Measurements from ENCODE around the gene PPP1R18.
"Not testable (repeated sequence)": the region's sequence is repeated elsewhere in the genome, so short reads cannot be mapped to it uniquely, and the experiment has no call there.

The PPP1R18 gene, protein sequence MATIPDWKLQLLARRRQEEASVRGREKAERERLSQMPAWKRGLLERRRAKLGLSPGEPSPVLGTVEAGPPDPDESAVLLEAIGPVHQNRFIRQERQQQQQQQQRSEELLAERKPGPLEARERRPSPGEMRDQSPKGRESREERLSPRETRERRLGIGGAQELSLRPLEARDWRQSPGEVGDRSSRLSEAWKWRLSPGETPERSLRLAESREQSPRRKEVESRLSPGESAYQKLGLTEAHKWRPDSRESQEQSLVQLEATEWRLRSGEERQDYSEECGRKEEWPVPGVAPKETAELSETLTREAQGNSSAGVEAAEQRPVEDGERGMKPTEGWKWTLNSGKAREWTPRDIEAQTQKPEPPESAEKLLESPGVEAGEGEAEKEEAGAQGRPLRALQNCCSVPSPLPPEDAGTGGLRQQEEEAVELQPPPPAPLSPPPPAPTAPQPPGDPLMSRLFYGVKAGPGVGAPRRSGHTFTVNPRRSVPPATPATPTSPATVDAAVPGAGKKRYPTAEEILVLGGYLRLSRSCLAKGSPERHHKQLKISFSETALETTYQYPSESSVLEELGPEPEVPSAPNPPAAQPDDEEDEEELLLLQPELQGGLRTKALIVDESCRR

DNA sequence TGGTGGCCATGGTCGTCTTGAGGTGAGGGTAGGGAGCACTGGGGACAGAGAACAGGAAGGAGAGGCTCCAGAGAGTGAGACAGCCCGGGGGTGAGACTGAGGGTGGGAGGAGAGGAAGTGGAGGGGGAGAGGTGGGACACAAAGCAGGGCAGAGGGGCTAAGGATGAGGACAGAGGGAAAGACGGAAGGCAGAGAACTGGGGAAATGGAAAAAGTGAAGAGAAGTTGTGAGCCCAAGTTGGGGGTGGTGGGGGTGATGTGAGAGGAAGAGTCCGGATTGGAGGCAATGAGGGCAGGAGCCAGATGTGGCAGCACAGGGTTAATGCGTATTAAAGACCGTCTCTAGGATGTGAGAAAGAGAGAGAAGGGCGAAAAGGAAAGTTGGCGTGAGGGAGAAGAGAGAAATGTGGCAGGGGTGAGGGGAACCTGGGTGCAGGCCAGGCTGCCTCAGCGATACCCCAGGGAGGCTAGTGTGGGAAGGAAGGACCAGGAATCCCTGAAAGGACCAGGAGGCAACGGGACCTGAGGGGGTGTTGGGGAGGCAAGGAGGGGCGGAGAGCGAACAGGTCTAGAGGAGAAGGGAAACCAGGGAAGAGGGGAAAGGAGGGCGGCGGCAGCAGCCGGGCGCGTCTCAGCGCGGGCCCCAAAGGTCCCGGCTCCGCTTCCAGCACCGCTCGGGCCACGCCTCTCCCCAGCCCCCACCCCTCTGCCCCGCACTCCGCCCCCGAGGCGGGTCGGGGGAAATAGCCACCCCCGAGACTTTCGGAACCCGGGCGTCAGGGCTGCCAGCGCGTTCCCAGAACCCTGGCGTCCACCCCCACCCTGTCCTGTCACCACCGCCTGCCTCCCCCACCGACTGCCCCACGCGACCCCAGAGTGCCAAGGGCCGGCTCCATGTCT lies at the start of gene PPP1R18:
Gene PPP1R18 (minus strand): TSS at position 637 of the 899 bp plus-strand sequence. CDS start 627 bp downstream, at position 10.
- DNase-seq (ENCODE audit: low spot score) = peak; percentile 50

DNA sequence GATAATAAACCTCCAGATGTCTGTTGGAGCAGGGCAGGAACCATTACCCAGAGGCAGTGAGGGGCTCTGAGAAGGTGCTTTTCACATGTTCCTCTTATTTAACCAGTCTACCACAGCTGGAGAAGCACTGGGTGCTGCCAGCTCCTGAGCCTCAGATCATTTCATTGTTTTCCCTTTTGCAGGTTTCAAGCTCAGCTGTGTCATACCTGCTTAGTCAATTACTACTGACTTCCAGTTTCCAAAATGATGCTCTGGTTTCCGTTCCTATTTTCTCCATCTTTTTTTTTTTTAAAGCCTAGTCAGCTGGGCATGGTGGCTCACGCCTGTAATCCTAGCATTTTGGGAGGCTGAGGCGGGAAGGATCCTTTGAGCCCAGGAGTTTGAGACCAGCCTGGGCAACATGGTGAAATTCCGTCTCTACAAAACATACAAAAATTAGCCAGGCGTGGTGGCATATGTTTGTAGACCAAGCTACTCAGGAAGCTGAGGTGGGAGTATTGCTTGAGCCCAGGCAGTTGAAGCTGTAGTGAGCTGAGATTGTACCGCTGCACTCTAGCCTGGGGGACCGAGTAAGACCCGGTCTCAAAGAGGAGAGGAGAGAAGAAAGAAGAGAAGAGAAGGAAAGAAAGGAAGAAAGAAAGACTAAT lies 49.3 kb upstream of the PPP1R18 start:
- no peak for DNase-seq (ENCODE audit: low spot score)

DNA sequence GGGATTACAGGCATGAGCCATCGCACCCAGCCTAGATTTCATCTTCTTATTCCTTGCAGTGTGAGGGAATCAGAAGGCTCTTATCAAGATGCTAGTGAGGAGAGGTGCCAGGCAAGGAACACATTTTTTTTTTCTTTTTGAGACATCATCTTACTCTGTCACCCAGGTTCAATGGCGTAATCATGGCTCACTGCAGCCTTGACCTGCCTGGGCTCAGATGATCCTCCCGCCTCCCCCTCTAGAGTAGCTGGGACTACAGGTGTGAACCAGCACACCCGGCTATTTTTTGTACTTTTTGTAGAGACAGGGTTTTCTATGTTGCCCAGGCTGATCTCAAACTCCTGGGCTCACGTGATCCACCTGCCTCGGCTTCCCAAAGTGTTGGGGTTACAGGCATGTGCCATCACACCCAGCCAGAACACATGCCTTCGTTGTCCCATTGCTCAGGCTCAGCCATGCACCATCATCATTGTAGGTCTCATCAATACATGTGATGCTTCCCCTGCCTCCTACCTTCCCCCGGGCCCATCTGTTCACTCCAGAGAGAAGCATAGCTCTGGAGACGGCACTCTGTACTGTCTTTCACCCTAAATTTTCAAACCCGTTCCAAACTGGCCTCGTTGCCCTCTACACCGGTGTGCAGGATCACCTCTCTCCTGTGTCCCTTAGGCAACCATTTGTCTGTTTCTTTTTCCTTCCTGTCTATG lies 45.9 kb upstream of the PPP1R18 start:
- DNase-seq (ENCODE audit: low spot score) = peak; percentile 49

DNA sequence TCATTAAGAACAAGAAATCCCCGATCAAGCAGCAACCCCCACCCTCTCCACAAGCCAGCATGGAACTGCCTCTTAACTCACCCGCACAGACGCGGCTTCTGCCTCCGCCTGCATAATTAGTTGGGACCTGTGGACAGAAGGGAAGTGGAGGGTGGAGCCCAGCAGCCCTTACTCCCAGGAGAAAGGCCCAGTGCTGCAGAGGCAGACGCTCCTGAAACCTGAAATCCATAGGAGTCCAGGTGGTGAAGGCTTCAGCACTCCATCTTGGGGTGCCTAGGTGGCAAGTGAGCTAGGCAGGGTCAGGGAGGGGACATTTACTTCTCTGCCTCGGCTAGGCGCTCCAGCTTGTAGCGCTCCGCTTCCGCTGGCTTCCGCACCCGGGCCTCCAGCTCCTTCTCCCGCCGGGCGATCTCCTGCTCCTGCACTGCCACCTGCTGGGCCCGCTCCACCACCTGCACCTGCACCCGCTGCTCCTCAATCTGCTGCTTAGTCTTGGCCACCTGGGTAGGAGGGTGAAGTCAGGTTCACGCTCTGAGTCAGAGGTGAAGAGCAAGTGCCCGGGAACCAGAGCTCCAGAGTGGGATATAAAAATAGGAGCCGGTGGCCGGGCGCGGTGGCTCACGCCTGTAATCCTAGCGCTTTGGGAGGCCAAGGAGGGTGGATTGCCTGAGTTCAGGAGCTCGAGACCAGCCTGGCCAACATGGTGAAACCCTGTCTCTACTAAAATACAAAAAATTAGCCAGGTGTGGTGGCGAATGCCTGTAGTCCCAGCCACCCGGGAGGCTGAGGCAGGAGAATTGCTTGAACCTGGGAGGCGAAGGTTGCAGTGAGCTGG lies 44.4 kb upstream of the PPP1R18 start:
- peak; percentile 67 for DNase-seq (ENCODE audit: low spot score)

DNA sequence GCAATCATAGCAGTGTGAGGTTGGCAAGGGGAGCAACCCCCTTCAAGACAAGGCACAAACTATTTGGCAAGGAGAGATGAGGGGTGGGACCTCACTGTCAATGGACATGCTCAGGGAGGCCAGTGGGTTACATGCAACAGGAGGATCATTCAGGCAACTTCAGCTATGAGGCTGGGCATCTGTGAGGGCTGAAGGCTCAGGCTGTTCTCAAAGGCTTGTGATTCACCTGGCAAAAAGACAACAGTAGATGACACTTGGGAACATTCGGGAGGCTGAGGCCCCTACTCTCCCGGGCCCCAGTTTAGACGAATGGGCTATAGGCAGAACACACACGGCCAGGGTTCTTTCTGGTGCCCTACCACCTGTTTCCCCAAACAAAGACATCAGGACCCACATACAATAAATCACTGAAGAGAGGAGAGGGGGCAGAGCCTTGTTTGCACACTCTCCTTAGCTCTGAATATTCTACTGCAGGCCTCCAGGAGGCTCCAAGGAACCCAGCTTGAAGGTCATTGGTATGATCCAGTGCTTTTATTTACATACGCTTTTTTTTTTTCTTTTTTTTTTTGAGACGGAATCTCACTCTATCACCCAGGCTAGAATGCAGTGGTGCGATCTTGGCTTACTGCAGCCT lies 41.6 kb upstream of the PPP1R18 start:
- DNase-seq (ENCODE audit: low spot score) = no peak

DNA sequence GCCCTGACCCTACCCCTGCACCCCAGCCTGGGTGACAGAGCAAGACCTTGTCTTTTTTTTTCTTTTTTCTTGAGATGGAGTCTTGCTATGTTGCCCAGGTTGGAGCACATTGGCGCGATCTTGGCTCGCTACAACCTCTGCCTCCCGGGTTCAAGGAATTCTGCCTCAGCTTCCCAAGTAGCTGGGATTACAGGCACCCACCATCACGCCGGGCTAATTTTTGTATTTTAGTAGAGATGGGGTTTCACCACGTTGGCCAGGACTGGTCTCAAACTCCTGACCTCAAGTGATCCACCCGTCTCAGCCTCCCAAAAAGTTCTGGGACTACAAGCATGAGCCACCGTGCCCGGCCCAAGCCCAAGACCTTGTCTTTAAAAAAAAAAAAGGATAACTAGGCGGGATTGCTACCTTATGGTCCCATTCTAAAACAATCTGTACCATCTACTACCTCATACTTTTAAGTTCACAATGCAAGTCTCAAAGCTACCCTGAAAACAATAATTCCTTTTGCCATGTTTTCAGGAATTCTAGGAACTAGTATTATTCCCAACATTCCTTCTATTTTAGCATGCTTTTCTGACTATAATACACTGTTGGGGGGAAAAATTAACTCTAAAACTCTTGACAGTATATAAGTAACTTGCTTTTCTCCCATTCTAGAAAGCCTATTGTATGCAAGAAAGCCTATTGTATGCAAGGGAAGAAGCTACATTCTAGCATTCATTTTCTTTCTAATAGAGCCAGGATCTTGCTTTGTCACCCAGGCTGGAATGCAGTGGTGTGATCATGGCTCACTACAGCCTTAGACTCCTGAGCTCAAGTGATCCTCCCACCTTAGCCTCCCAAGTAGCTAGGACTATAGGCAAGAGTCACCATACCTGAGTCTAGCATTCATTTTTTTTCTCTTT lies 40.3 kb upstream of the PPP1R18 start:
- DNase-seq (ENCODE audit: low spot score) = no peak

DNA sequence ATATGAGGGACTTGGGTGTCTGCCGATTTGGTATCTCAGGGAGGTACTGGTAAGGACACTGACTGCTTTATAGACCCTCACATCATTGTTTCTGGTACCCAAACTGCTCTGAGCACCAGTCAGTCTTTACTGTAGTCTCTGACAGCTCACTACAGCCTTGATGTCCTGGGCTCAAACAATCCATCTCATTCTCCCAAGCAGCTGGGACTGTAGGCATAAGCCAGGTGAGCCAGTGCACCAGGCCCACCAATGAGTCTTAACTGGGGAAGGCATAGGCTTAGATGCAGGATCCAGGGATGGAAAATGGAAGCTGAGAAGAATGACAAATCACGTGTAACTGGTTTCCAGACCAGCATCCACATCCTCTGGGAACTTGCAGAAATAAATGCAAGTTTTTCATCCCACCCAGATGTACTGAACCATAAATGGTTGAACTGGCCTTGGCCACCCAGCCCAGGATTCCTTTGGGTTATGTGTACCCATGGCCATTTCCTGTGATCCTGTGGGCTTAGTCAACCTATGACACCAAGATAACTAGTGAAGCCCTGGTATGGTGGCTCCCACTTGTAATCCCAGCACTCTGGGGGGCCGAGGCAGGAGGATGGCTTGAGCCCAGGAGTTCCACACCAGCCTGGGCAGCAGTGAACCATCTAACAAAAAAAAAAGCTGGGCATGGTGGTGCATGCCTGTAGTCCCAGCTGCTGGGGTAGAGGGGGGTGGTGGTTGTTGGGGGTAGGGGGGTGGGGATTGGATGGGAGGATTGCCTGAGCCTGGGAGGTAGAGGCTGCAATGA lies 39.5 kb upstream of the PPP1R18 start:
- no peak for DNase-seq (ENCODE audit: low spot score)

DNA sequence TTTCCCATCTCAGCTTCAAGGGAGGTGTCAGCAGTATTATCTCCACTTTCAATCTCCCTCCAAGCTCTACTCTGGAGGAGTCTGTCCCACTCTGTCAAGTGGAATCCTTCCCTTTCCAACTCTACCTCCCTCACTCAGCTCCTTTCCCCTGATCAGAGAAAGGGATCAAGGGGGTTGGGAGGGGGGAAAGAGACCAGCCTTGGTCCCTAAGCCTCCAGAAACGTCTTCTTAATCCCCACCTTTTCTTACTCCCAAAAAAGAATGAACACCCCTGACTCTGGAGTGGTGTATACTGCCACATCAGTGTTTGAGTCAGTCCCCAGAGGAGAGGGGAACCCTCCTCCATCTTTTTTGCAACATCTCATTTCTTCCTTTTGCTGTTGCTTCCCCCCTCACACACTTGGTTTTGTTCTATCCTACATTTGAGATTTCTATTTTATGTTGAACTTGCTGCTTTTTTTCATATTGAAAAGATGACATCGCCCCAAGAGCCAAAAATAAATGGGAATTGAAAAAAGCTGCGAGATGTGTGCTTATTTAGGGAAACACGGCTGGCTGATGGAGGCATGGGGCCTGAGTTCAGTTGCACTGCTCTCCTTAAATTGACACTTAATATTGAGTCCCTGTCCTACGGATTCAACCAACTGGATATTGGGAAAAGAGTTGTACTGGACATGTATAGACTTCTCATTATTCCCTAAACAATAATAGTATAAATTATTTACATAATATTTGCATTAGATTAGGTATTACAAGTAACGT lies 38.6 kb upstream of the PPP1R18 start:
- DNase-seq (ENCODE audit: low spot score) = no peak

DNA sequence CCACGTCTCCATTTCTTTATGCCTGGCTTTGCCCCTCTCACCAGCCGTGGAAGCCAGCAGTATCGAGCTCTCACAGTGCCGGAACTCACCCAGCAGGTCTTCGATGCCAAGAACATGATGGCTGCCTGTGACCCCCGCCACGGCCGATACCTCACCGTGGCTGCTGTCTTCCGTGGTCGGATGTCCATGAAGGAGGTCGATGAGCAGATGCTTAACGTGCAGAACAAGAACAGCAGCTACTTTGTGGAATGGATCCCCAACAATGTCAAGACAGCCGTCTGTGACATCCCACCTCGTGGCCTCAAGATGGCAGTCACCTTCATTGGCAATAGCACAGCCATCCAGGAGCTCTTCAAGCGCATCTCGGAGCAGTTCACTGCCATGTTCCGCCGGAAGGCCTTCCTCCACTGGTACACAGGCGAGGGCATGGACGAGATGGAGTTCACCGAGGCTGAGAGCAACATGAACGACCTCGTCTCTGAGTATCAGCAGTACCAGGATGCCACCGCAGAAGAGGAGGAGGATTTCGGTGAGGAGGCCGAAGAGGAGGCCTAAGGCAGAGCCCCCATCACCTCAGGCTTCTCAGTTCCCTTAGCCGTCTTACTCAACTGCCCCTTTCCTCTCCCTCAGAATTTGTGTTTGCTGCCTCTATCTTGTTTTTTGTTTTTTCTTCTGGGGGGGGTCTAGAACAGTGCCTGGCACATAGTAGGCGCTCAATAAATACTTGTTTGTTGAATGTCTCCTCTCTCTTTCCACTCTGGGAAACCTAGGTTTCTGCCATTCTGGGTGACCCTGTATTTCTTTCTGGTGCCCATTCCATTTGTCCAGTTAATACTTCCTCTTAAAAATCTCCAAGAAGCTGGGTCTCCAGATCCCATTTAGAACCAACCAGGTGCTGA lies 37.6 kb upstream of the PPP1R18 start:
- not testable (repeated sequence) for DNase-seq (ENCODE audit: low spot score)

DNA sequence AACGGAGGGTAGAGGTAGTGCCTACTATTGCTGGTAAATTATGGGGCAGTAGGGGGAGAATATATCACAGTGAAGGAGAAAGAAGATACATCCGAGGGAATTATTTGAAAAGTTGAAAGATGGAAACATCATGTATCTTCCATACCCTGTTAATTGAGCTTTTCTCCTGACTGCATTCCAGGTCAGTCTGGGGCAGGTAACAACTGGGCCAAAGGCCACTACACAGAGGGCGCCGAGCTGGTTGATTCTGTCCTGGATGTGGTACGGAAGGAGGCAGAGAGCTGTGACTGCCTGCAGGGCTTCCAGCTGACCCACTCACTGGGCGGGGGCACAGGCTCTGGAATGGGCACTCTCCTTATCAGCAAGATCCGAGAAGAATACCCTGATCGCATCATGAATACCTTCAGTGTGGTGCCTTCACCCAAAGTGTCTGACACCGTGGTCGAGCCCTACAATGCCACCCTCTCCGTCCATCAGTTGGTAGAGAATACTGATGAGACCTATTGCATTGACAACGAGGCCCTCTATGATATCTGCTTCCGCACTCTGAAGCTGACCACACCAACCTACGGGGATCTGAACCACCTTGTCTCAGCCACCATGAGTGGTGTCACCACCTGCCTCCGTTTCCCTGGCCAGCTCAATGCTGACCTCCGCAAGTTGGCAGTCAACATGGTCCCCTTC lies 36.9 kb upstream of the PPP1R18 start:
- DNase-seq (ENCODE audit: low spot score) = not testable (repeated sequence)

DNA sequence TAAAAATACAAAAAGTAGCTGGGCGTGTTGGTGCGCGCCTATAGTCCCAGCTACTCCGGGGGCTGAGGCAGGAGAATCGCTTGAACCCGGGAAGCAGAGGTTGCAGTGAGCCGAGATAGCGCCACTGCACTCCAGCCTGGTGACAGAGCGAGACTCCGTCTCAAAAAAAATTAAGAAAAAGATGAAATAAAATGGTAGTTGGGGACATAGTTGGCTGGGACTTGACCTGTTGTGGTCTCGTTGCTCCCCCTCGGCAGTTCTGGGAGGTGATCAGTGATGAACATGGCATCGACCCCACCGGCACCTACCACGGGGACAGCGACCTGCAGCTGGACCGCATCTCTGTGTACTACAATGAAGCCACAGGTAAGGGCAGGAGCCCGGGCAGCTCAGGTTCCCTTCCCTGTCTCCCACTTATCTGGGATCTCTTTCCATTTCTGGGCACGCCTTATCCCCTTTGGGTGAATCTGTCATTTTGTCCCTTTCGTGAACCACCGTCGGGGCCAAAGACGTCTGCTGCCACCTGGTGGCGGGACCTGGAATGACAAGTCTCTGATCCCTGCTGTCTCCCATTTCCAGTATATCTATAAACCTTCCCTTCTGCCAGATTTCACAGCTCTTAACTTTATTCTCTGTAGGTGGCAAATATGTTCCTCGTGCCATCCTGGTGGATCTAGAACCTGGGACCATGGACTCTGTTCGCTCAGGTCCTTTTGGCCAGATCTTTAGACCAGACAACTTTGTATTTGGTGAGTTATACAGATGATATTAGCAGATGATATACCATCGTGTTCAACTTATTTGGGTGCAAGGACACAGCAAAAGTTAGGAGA lies 36.1 kb upstream of the PPP1R18 start:
- DNase-seq (ENCODE audit: low spot score) = peak; percentile 83

DNA sequence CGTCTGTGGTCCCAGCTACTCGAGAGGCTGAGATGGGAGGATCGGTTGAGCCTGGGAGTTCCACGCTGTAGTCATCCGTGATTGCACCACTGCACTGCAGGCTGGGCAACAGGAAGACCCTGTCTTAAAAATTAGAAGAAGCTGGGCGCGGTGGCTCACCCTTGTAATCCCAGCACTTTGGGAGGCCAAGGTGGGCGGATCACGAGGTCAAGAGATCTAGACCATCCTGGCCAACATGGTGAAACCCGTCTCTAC lies 35.5 kb upstream of the PPP1R18 start:
- not testable (repeated sequence) for DNase-seq (ENCODE audit: low spot score)

DNA sequence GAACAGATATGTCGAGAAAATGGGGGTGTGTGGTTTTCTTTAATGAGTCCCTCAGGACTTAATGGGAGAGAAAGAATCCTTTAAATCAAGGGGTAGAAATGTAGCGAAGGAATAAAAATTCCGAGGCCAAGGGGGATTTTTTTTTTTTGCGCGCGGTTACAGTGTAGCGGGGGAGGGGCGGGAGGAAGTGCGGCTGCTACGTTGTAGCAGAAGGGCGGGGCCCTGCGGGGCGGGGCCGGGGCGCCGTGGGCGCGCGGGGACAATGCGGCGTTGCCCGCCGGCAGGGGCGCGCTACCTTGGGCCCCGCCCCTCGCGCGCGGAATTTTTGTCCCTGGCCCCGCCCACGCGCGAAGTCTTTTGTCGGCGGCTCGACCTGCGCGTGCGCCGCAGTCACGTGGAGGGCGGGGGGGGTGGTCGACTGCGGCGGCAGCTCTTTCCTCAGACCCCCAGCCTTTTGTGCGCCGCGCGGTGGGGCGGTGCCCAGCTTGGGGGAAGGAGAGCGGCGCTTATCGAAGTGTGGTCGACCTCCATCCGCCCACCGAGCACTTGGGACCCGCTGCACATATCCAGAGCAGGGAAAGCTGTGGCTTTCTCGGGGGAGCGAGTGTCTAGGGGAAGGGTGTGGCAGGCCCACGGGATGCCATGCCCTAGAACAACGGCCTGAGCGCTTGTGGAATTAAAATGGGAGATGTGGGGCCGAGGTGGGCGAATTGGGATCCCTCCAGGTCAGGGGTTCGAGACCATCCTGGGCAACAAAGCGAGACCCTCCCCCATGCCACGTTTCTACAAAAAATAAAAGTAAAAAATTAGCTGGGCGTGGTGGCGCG lies 35.0 kb upstream of the PPP1R18 start:
- peak; percentile 90 for DNase-seq (ENCODE audit: low spot score)

DNA sequence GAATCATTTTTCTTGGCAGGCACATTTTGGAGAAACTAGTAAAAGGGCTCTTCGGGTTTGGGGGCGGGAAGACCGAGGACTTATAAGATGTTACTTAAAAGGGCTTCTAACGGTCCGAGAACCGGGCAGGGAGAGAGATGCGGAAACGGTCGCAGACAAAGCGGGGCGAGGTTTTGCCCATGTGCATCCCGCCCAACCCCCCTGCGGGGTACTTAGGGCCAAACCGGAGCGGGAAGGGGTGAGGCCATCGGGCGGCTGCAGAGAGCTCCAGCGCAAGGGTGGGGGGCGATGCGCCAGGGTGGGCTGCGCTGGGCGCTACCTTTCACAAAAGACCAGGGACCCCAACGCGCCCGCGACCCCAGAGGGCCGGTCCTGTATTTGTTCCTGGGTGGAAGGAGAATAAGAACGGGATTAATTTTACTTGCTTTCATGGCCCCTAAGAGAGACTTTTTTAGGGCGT lies 34.3 kb upstream of the PPP1R18 start:
- peak; percentile 44 for DNase-seq (ENCODE audit: low spot score)

Measured in Ammon's horn (tissue), 1 donor.